ENCODE measurements around the gene ATP5PD. TPM values are rescaled to one million over a fixed set of nuclear protein-coding genes. Genes with fewer than 3 reads are reported as not detected.
A peak's percentile ranks its signal among the peaks of the same experiment; 100 is the strongest.
"Not testable (repeated sequence)": the region's sequence is repeated elsewhere in the genome, so short reads cannot be mapped to it uniquely, and the experiment has no call there.

ATP5PD gene
- total RNA-seq, 1 donor from 2014 or later = 133 TPM

DNA sequence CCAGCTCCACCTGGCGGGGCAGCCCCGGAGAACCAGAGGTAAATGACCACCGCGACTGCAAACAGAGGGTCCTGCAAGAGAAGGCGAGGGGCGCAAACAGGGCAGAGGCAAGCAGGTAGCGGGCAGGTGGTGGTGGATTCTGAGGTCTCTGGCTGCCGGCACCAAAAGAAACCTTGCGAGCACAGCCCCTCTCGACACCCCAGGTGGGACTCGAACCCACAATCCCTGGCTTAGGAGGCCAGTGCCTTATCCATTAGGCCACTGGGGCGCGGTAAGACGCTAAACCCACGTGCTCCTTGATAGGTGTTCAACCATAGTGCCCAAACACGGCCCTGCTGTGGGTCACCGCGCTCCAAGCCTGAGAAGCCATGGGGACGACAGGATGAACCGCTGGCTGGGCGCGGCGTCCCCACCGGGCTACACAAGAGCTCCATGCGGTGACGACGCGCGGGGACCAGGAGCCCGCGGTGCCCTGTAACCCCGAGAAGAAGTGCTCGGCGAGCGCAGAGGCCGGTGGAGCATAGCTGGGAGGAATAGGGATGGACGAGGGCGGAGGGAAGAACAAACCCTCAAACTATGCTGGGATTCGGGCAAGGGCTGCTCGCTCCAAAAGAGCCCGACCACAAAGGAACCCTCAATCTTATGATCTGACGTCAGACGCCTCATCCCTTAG is 12.4 kb downstream of the ATP5PD start:
- intact Hi-C loops (cut with DNase I) = loop anchor here (5.0 to 10.0 kb wide), 3 partner anchors 148 to 1230 kb away; partner anchors contain the start of genes CASKIN2, SUMO2, TSEN54 and UBALD2
- Histone ChIP-seq H3K9me3 (no peaks in the 10 kb centered on the region), H3K27ac (peak overlapping the region; percentile 91 to 95), H3K36me3 (peaks cover 12 to 15% of the 10 kb centered on the region in 2 donors), H3K4me1 (peaks cover 0 to 19% of the 10 kb centered on the region in 2 donors), H3K27me3 (no peaks in the 10 kb centered on the region), H3K4me3 (peak overlapping the region; percentile 76 to 79)
- DNase-seq (ENCODE audit: low spot score in 2 of 2) = peak; percentile 69 to 95
- no peak for TF ChIP-seq CTCF (IDR thresholded peaks at IDR 0.05)

DNA sequence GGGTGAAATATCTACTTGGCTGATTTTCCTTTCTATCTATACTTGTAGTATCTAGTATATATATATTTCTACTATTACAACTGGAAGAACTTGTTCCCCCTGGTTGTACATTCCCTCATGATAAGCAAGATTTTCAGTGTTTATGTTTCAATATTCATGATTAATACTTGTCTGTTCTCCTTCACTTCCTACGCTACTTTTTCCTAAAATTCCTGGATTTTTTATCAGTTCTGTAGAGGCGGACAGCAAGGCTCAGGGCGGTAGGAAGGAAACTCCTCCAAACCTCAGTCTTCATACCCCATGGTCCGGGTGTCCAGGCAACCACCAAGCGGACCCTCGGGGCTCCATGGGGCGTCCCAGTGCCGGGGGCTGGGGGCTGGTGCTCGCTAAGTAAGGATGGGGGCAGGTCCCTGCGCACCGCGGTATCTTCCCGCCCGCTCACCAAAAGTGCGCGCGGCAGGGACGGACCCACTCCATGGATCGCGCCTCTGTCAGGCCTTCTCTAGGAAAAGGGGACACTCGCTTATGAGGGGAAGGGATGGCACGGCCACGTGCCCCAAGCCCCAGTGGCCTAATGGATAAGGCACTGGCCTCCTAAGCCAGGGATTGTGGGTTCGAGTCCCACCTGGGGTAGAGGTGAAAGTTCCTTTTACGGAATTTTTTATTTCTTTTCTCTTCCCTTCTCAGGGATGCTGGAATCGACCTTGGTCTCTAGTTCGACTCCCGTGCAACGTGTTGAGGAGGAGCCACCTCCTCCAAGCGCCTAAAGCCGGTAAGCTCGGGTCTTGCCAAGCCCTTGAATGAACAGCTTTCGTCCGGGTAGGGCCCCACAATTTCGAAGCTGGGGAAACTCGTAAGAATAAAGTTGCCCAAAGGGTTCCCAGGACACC is 13.2 kb downstream of the ATP5PD start:
- TF ChIP-seq CTCF (IDR thresholded peaks at IDR 0.05) = no peak
- Histone ChIP-seq H3K27ac (peak overlapping the region; percentile 91 to 95), H3K27me3 (no peaks in the 10 kb centered on the region), H3K4me3 (peak overlapping the region; percentile 76 to 79), H3K9me3 (no peaks in the 10 kb centered on the region), H3K36me3 (peaks cover 4 to 8% of the 10 kb centered on the region in 2 donors), H3K4me1 (peaks cover 0 to 19% of the 10 kb centered on the region in 2 donors)
- intact Hi-C loops (cut with DNase I) = loop anchor here (5.0 to 10.0 kb wide), 3 partner anchors 149 to 1231 kb away; partner anchors contain the start of genes CASKIN2, SUMO2, TSEN54 and UBALD2
- DNase-seq (ENCODE audit: low spot score in 2 of 2) = peak; percentile 77 to 97

DNA sequence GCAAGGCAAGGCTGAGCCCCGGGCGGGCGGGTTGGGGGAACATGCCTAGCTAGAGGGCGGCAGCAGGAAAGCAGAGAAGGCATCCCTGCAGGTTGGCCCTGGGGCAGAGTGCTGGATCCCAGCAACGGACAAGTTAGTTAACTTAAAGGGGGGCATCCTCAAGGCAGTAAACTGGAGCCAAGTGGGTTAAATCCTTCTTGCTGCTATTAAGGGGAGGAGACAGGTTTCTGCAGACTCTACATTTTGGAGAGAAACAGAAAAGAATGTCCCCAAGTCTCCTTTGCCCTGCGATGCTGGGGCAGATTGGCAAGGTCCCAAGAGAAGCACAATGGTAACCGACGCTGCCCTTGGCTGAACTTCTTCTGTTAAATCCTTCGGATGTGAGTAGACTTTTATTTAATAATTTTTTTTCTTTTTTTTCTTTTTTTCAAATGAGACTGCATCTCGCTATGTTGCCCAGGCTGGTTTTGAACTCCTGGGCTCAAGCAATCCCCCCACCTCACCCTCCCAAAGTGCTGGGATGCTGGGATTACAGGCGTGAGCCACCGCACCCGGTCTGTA is 14.0 kb downstream of the ATP5PD start:
- Histone ChIP-seq H3K4me3 (peak overlapping the region; percentile 37 to 79), H3K9me3 (no peaks in the 10 kb centered on the region), H3K27me3 (no peaks in the 10 kb centered on the region), H3K4me1 (peaks cover 0 to 19% of the 10 kb centered on the region in 2 donors), H3K36me3 (no peaks in the 10 kb centered on the region), H3K27ac (peak overlapping the region; percentile 91 to 95)
- peak in 1 of 2 donors; percentile 80 for DNase-seq (ENCODE audit: low spot score in 2 of 2)
- intact Hi-C loops (cut with DNase I) = loop anchor here (1.0 to 10.0 kb wide), 5 partner anchors 20 to 1232 kb away; partner anchors contain the start of genes CASKIN2, MRPL58, SUMO2 and TSEN54
- no peak for TF ChIP-seq CTCF (IDR thresholded peaks at IDR 0.05)

DNA sequence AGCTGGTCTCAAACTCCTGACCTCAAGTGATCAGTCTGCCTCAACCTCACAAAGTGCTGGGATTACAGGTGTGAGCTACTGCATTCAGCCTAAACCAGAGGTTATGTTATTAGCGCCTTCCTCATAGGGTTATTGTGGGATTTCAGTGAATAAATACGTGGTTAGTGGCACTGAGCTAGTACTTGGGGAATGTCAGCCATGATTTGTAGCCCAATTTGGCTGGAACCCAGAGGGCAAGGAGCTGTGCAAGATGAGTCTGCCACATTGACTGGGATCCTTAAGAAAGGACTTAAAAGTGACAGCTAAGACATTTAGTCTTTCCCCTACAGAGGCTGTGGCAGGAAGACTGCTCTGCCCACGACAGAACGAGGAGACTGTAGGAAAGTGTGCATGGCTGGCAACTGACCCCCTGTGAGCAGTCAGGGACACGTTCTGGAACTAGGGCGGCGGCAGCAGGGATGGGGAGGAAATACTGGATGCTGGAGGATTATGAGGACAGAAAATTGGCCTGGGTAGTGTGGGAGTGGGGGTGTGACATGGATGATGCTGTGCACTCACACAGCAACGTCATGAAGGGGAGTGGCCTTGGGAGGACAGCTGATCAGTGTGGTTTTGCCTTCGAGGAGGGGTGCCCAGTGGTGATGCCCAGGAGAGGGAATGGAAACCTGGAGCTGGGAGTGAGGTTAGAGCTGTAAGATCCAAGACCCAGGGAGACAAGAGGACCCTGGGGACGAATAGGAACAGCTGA is 14.6 kb downstream of the ATP5PD start:
- peak; percentile 75 to 94 for DNase-seq (ENCODE audit: low spot score in 2 of 2)
- Histone ChIP-seq H3K36me3 (no peaks in the 10 kb centered on the region), H3K4me1 (peaks cover 0 to 19% of the 10 kb centered on the region in 2 donors), H3K27me3 (no peaks in the 10 kb centered on the region), H3K4me3 (peak overlapping the region; percentile 37 to 79), H3K27ac (peak overlapping the region; percentile 91 to 95), H3K9me3 (no peaks in the 10 kb centered on the region)
- no peak for TF ChIP-seq CTCF (IDR thresholded peaks at IDR 0.05)
- intact Hi-C loops (cut with DNase I) = loop anchor here (1.0 to 10.0 kb wide), 5 partner anchors 20 to 1233 kb away; partner anchors contain the start of genes CASKIN2, MRPL58, SUMO2 and TSEN54

- Histone ChIP-seq H3K27ac (no peak overlapping the region), H3K36me3 (no peaks in the 10 kb centered on the region), H3K4me3 (no peak overlapping the region), H3K27me3 (no peaks in the 10 kb centered on the region), H3K9me3 (no peaks in the 10 kb centered on the region), H3K4me1 (peaks cover 0 to 14% of the 10 kb centered on the region in 2 donors)
- intact Hi-C loops (cut with DNase I) = loop anchor here (5.0 to 10.0 kb wide), 3 partner anchors 152 to 1235 kb away; partner anchors contain the start of genes CASKIN2, SUMO2, TSEN54 and UBALD2
- TF ChIP-seq CTCF (IDR thresholded peaks at IDR 0.05) = no peak
- no peak for DNase-seq (ENCODE audit: low spot score in 2 of 2)
Observed at GRCh38 chr17:75030161-75030560, 16.6 kb downstream of the ATP5PD start.

GRCh38 chr17:75026650-75027049 is 20.1 kb downstream of the ATP5PD start:
- DNase-seq (ENCODE audit: low spot score in 2 of 2); H3K4me1 ChIP-seq; intact Hi-C loops (cut with DNase I): not testable (repeated sequence)

DNA sequence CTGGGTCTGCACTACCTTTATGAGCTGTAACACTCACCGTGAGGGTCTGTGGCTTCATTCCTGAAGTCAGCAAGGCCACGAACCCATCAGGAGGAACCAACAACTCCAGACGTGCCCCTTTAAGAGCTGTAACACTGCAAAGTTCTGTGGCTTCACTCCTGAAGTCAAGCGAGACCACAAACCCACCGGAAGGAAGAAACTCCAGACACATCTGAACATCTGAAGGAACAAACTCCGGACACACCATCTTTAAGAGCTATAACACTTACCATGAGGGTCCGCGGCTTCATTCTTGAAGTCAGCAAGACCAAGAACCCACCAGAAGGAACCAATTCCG is 21.4 kb downstream of the ATP5PD start:
- H3K9me3 ChIP-seq; intact Hi-C loops (cut with DNase I); H3K27ac ChIP-seq; H3K4me3 ChIP-seq; H3K4me1 ChIP-seq; H3K27me3 ChIP-seq; DNase-seq (ENCODE audit: low spot score in 2 of 2): not testable (repeated sequence)
- H3K36me3 ChIP-seq = peaks cover 22 to 25% of the 10 kb centered on the region in 2 donors

More at GRCh38 chr17:75026650-75027049, 20.1 kb downstream of the ATP5PD start:
- not testable (repeated sequence) for H3K4me3 ChIP-seq, H3K27me3 ChIP-seq, H3K27ac ChIP-seq, H3K9me3 ChIP-seq
- H3K36me3 ChIP-seq = peaks cover 9 to 12% of the 10 kb centered on the region in 2 donors
